Measurements from ENCODE around the gene PLEKHA4.
"Not testable (repeated sequence)": the region's sequence is repeated elsewhere in the genome, so short reads cannot be mapped to it uniquely, and the experiment has no call there.

PLEKHA4 gene

DNA sequence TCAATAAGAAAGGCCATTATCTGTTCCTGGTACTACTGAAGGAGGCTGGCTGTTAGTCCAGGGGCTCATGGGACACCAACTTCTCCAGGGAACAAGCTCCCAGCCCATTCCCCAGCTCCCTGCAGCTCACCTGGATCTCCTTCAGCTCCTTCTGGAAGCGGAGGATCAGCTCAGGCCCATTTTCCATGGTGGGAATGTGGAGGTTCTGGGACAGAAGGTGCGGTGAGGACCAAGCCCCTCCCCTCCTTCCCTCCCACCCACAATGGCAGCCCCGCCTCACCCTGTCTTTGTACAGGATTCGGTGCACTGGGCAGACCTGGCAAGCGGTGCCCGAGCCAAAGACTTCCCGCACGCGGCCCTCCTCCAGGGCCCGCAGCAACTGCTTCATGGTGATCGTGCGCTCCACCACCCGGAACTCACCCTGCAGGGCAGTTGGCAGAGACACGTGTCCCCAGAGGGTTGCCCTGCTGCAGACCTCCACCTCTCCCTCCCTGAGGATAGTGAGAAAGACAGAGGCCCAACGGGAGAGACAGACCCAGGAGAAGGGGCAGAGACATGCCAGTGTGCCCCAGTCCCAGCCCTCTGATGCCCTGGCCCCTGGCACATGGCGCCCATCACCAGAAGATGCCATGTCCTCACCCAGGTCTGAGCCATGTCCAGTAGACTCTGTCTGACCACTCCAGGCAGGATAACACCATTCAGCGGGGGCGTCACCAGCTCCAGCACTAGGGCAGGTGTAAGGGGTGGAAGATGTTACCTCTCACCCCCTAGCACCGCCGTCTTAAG, 71.9 kb downstream of the PLEKHA4 start:
- DNase-seq (ENCODE audit: low spot score), result no peak

DNA sequence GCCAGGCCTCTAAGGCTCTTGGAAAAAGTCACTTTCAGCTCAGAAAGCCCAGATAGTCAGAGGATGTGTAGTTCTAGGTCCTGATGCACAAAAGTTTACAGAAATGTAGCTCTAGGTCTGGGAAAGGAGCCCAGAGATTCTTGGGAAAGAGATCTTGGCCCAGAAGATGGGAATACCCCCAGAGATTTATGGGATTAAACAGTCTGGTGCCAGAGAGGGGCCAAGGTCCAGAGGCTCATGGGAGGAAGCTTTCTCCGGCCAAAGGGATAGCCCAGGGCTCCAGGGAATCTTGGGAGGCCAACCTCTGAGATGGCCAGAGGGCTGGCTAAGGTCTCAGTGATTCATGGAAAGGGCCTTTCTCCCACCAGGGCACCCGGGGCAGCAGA, 72.7 kb downstream of the PLEKHA4 start:
- DNase-seq (ENCODE audit: low spot score), result peak; percentile 36

DNA sequence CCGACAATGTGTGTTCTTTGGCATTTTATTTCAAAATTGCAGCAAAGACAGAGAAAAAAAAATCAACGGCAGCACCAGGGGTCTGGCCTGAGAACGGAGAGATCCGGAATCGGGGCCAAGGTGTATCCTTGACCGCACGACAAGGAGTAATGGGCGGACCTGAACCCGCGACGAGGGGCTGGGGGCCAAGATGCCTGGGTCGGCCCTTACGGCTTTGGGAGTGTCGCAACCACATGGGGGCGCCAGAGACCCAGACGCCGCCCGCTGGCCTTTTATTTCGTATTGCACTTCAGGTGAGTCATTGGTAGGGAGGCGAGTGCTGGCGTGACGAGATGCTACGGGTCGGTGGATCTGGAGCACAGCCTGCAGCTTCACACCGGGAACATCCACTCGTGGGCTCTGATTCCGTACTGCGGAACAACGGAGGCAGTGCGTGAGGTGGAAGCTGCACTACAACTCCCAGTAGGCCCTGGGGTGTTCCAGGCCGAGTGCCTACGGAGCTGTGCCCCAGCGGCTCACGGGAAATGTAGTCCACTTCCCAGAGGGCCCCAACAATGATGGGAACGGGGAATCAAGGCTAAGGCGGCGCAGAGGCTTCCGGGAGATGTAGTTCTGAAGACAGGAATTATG, 73.2 kb downstream of the PLEKHA4 start:
- peak; percentile 95 for DNase-seq (ENCODE audit: low spot score)

DNA sequence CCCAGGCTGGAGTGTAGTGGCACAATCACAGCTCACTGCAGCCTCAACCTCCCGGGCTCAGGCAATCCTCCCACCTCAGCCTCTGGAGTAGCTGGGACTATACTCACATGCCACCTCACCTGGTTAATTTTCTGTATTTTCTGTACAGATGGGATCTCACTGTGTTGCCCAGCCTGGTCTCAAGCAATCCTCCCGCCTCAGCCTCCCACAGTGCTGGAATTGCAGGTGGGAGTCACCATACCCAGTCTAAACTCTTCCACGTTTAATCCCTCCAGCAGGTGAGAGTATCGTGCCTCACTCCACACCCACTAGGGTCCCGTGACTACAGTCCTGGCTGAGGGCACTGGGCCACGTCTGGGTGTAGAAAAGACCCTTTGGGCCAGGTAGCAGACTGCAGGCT, 74.1 kb downstream of the PLEKHA4 start:
- no peak for DNase-seq (ENCODE audit: low spot score)

DNA sequence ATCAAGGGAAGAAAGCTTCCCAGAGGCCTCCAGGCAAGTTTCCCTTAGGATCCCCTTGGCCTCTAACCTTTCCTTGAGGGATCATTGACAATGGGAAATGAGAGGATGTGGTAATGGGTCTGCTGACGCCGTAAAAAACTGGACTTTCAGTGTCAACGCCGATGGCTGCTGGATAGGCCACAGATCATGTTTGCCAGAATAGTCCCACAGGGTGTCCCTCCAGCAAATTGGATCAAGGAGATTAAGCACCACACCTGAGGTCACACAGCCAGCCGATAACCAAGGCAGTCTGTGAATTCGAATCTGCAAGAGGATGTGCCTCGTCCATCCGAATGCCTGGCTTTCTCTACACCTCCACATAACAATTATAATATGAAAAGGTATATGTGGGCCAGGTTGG, 75.1 kb downstream of the PLEKHA4 start:
- DNase-seq (ENCODE audit: low spot score), result no peak

DNA sequence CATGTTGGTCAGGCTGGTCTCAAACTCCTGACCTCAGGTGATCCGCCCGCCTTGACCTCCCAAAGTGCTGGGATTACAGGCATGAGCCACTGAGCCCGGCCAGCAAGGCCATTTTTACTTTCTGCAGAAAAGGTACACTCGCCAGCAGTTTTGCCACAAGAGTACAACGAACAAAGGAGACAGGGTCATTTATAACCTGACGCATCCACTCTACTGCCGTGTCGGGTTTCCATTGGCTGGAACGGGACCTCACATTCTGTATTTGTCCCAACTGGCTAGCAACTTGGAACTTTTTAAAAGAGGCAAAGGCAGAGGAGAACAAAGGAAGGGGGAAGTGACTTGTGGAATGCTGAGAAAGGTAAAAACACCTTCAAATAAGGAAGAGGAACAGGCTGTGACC, 81.1 kb downstream of the PLEKHA4 start:
- not testable (repeated sequence) for DNase-seq (ENCODE audit: low spot score)

Data from GM03348 (cell line).